BLaER1 (cell line): ENCODE data around the gene CDC42EP4.
"Not testable (repeated sequence)": the region's sequence is repeated elsewhere in the genome, so short reads cannot be mapped to it uniquely, and the experiment has no call there.

Experiments
- H3K27ac ChIP-seq: shearing (Covaris generic); formaldehyde crosslinking; 2 replicates; pipeline ENCODE4 v1.8.1; 2022
- H3K27me3 ChIP-seq: shearing (Covaris generic); formaldehyde crosslinking; 2 replicates; pipeline ENCODE4 v1.8.1; 2022
- H3K36me3 ChIP-seq: shearing (Covaris generic); formaldehyde crosslinking; 2 replicates; pipeline ENCODE4 v1.8.1; 2022
- H3K4me1 ChIP-seq: shearing (Covaris generic); formaldehyde crosslinking; 2 replicates; pipeline ENCODE4 v1.8.1; 2022
- H3K4me2 ChIP-seq: shearing (Covaris generic); formaldehyde crosslinking; 2 replicates; pipeline ENCODE4 v1.8.1; 2022
- H3K4me3 ChIP-seq: shearing (Covaris generic); formaldehyde crosslinking; 2 replicates; pipeline ENCODE4 v1.8.1; 2022
- H3K9ac ChIP-seq: shearing (Covaris generic); formaldehyde crosslinking; 2 replicates; pipeline ENCODE4 v1.8.1; 2022
- H3K9me3 ChIP-seq: shearing (Covaris generic); formaldehyde crosslinking; 2 replicates; pipeline ENCODE4 v1.8.1; 2022
- H4K20me1 ChIP-seq: shearing (Covaris generic); formaldehyde crosslinking; 2 replicates; pipeline ENCODE4 v1.8.1; 2022
- Cebpa-rat ChIP-seq: shearing (Covaris generic); IDR thresholded peaks from 2 replicates; pipeline ENCODE4 v1.8.1; 2022

CDC42EP4 gene

DNA sequence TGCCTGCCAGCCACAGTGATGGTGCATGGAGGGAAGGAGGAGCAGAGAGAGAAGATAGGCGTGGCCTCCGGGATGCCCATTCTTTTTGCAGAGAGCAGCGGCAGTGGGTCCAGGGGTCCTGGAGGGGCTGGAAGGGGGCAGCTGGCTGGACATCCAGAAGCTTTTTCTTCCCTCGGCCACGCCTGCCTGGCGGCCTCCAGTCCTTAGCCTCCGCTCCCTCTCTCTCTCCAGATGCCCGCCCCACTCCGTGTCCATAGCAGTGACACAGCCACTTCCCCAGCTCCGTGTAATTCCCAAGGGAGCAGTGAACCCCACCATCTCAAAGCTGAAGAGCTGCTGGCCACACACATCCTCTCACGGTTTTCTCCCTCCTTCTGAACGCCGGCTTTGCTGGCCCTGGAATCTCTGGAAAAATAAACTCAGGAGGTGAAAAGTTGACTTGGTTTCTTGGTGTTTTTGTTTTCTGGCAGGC, 26.3 kb upstream of the CDC42EP4 start:
- Histone ChIP-seq H3K36me3 (peaks cover 4% of the 10 kb centered on the region; the same call in 1 of the 2 replicates), H4K20me1 (no peaks in the 10 kb centered on the region), H3K4me3 (no peak overlapping the region), H3K9ac (no peak overlapping the region), H3K4me2 (no peak overlapping the region), H3K4me1 (peaks cover 12% of the 10 kb centered on the region), H3K9me3 (no peaks in the 10 kb centered on the region), H3K27me3 (no peaks in the 10 kb centered on the region), H3K27ac (no peak overlapping the region)
- no peak for TF ChIP-seq Cebpa-rat

DNA sequence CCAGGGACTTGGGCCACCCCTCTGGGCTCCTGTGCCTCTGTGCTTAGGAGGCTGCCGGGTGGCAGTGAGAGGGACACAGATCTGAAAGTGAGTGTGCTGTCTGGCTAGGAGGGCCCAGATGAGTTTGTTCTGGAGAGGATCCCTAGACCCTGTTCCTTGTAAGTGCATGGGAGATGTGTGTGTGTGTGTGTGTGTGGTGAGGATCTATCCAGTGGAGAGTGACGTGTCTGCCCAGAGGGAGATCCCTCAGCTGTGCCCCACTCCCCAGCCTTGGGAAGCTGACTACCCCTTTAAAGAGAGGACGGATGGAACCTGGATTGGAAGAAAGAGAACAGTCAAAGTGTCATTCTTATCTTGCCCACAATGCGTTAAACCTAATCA, 25.5 kb upstream of the CDC42EP4 start:
- Histone ChIP-seq H4K20me1 (no peaks in the 10 kb centered on the region), H3K27ac (no peak overlapping the region), H3K27me3 (no peaks in the 10 kb centered on the region), H3K9ac (no peak overlapping the region), H3K4me3 (no peak overlapping the region), H3K4me1 (peaks cover 8% of the 10 kb centered on the region; the same call in 1 of the 2 replicates), H3K4me2 (no peak overlapping the region), H3K9me3 (no peaks in the 10 kb centered on the region), H3K36me3 (peaks cover 4% of the 10 kb centered on the region; the same call in 1 of the 2 replicates)
- TF ChIP-seq Cebpa-rat = no peak

DNA sequence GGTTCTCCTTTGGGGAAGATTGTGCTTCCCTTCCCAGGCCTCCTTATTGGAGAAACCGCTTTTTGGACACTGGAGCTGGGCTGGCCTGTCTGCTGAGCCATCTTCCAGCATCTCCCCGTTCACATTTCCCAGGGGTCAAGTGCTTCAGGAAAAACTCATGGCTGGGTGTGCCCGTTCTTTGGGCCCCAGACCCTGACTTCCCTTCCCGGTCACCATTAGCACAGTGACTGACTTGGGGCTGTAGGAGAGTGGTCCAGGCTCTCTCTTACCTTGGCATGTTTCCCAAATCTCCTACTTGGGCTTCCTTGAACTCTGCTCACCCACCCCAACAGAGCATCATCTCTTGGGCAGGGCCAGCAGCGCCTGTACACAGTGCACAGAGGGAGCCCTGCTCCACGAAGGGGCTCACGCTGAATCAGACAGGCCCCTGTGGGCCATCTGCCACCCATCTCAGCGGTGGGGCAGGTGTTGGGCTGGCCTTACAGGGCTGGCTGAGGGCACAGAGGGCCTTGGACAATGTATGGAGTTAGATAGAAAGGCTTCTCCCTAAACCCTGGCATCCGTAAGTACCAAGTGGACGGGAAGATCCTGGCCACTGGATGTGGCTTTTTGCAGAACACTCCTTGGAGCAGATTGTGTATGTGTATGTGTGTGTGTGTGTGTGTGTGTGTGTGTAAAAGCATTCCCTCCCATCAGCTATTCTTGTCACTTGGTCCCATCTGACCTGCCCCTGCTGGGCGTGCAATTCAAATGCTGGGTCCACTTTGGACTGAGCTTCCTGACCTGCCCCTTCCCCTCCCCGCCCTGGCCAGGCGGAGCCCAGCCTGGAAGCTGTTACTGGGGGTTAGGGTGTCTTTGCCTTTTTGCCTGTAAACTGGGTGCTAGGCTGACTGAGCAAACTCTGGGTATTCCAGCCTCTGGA, 24.9 kb upstream of the CDC42EP4 start:
- Histone ChIP-seq H3K4me2 (no peak overlapping the region), H3K4me3 (no peak overlapping the region), H3K27me3 (no peaks in the 10 kb centered on the region), H4K20me1 (no peaks in the 10 kb centered on the region), H3K4me1 (peaks cover 8% of the 10 kb centered on the region; the same call in 1 of the 2 replicates), H3K9me3 (no peaks in the 10 kb centered on the region), H3K9ac (no peak overlapping the region), H3K27ac (no peak overlapping the region), H3K36me3 (peaks cover 4% of the 10 kb centered on the region; the same call in 1 of the 2 replicates)
- TF ChIP-seq Cebpa-rat = no peak

DNA sequence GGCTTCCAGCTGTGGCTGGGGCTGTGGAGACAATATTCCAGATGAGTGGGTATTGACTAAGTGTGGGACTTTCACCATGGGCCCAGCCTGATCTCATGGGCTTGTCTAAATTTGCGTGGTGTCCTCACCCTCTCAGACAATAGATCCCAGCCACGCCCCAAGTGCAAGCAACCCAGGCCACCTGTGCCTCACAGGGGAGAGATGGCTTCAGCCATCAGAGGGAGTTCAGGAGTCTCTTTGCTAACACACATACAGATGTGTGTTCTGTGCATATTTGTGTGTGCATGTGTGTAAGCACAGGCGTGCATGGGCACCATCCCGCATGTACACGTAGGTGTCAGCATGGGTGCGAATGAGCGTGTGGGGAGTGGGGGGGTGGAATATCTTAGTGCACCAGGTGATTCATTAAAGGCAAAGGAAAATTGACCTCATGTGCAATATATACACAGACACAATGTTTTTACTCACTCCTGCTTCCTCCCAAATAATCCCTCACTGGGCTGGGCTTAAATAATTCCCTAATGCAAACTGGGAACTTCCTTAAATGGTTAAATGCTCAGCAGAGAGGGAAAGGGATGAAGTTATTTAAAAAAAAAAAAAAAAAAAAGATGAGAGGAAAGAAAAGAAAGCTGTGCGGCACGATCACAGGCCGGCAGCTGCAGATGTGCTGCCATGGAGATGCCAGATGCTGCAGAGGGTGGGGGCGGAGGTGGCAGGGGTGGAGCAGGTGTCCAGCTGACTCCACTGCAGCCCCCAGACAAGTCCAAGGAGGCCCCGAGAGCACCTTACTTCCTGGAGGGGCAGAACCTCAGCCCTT, 24.0 kb upstream of the CDC42EP4 start:
- no peak overlapping the region for H3K27ac ChIP-seq
- no peak overlapping the region for H3K4me3 ChIP-seq
- H4K20me1 ChIP-seq = no peaks in the 10 kb centered on the region
- no peak overlapping the region for H3K9ac ChIP-seq
- peaks cover 8% of the 10 kb centered on the region; the same call in 1 of the 2 replicates for H3K4me1 ChIP-seq
- H3K9me3 ChIP-seq = no peaks in the 10 kb centered on the region
- no peak for TF ChIP-seq Cebpa-rat
- peaks cover 4% of the 10 kb centered on the region; the same call in 1 of the 2 replicates for H3K36me3 ChIP-seq
- H3K27me3 ChIP-seq = no peaks in the 10 kb centered on the region
- no peak overlapping the region for H3K4me2 ChIP-seq

DNA sequence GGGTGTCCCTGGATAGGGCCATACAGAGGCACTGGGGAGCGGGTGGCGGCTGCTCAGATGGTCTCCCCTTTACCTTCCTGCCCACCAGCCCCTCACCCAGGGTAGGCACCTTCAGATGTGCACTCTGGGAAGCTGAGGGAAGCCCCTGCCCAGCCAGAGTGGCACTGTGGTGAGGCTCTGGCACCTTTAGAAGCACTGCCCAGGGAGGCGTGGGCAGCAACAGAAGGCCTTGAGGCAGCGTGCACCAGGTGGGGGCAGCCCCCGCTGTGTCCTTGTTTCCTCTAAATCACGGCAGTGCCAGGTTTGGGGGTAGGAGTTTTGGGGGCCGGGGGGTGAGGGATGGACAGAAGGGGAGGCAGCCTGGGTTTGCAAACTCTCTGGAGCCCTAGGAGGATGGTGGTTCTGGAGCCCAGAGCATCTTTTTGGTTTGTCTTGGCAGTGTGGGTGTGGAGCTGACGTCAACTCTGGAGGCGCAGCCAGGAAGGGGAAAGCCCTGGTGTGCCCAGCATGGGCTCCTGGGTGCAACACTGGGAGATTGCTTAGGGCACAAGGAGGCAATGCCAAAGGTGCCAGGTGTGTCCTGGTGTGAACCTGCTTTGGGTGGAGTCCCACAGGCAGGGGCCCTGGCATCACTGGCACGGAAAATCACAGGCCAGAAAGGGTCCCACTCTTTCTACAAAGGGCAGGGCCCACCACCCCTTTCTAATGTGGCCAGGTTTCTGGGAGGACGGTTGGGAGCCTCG, 23.1 kb upstream of the CDC42EP4 start:
- peaks cover 4% of the 10 kb centered on the region; the same call in 1 of the 2 replicates for H3K36me3 ChIP-seq
- no peaks in the 10 kb centered on the region for H3K9me3 ChIP-seq
- TF ChIP-seq Cebpa-rat = no peak
- H3K4me1 ChIP-seq = peaks cover 8% of the 10 kb centered on the region; the same call in 1 of the 2 replicates
- H3K4me3 ChIP-seq = no peak overlapping the region
- H3K4me2 ChIP-seq = no peak overlapping the region
- H3K27ac ChIP-seq = no peak overlapping the region
- H4K20me1 ChIP-seq = no peaks in the 10 kb centered on the region
- H3K9ac ChIP-seq = no peak overlapping the region
- H3K27me3 ChIP-seq = no peaks in the 10 kb centered on the region

DNA sequence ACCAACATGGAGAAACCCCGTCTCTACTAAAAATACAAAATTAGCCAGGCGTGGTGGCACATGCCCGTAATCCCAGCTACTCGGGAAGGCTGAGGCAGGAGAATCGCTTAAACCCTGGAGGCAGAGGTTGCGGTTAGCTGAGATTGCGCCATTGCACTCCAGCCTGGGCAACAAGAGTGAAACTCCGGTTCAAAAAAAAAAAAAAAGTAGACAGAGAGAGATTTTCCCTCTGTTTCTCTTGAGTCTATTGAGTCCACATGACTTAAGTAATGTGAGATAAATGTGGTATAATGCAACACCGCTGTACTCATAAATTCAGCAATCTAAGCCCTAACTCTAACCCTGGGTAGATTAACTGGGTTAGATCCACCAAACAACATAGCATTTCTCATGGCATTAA, 21.6 kb upstream of the CDC42EP4 start:
- not testable (repeated sequence) for H3K36me3 ChIP-seq, H4K20me1 ChIP-seq, H3K9ac ChIP-seq, H3K4me1 ChIP-seq, H3K27ac ChIP-seq, H3K9me3 ChIP-seq, H3K4me3 ChIP-seq, H3K27me3 ChIP-seq, H3K4me2 ChIP-seq

DNA sequence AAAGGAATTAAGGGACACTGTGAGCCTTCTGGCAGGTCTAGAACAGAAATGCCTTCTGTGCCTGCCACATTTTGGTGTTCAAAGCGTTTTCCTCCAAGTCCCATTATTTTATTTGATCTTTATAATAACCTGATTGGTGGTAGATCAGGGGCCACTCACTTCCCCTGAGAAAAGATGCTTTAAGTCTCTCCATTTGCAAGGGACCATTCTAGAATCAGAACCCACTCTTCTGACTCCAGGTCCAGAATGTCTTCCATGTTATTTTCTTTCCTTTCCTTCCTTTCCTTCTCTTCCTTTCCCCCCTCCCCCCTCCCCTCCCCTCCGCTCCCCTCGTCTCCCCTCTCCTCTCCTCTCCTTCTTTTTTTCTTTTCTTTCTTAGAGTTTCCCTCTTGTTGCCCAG, 19.3 kb upstream of the CDC42EP4 start:
- H3K4me3 ChIP-seq = no peak overlapping the region
- H3K9me3 ChIP-seq = no peaks in the 10 kb centered on the region
- no peaks in the 10 kb centered on the region for H3K36me3 ChIP-seq
- no peak overlapping the region for H3K27ac ChIP-seq
- no peak for TF ChIP-seq Cebpa-rat
- no peaks in the 10 kb centered on the region for H3K27me3 ChIP-seq
- H3K4me2 ChIP-seq = no peak overlapping the region
- H4K20me1 ChIP-seq = no peaks in the 10 kb centered on the region
- H3K9ac ChIP-seq = no peak overlapping the region
- peaks cover 8% of the 10 kb centered on the region; the same call in 1 of the 2 replicates for H3K4me1 ChIP-seq

DNA sequence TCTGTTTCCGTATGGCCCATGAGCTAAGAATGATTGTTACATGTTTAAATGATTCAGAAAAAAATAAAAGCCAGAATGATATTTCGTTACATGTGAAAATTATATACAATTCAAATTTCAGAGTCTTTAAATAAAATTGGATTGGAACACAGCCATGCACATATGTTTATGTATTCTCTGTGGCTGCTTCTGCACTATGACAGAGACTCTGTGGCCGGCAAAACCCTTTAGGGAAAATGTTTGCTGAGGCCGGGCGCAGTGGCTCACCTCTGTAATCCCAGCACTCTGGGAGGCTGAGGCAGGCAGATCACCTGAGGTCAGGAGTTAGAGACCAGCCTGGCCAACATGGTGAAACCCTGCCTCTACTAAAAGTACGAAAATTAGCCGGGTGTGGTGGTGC, 15.9 kb upstream of the CDC42EP4 start:
- Histone ChIP-seq H3K9ac (no peak overlapping the region), H3K4me3 (no peak overlapping the region), H3K4me1 (peaks cover 23% of the 10 kb centered on the region), H3K9me3 (no peaks in the 10 kb centered on the region), H3K27ac (no peak overlapping the region), H3K4me2 (no peak overlapping the region), H3K36me3 (no peaks in the 10 kb centered on the region), H3K27me3 (no peaks in the 10 kb centered on the region), H4K20me1 (no peaks in the 10 kb centered on the region)
- no peak for TF ChIP-seq Cebpa-rat

DNA sequence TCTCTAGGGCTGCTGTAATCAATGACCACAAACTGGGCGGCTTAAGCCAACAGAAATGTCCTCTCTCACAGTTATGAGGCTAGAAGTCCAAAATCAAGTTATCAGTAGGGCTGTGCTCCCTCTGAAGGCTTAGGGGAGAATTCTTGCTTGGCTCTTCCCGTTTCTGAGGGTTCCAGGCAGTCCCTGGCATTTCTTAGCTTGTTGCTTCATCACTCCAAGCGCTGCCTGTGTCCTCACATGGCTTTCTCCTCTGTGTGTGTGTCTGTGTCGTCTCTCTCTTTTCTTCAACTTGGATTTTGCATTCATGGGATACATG, 13.7 kb upstream of the CDC42EP4 start:
- no peak for TF ChIP-seq Cebpa-rat

More for the DNA sequence above, 13.7 kb upstream of the CDC42EP4 start:
- Histone ChIP-seq H3K27ac (no peak overlapping the region), H3K4me2 (peak overlapping the region; percentile 75), H3K9me3 (no peaks in the 10 kb centered on the region), H3K27me3 (no peaks in the 10 kb centered on the region), H4K20me1 (no peaks in the 10 kb centered on the region), H3K4me3 (no peak overlapping the region), H3K4me1 (peaks cover 23% of the 10 kb centered on the region), H3K9ac (no peak overlapping the region), H3K36me3 (no peaks in the 10 kb centered on the region)
